Hematopoietic multipotent progenitor cell (in vitro differentiated cells): Measurements from ENCODE around the gene CLDN15. TPM values are rescaled to one million over a fixed set of nuclear protein-coding genes. Genes with fewer than 3 reads are reported as not detected.
"Not testable (repeated sequence)": the region's sequence is repeated elsewhere in the genome, so short reads cannot be mapped to it uniquely, and the experiment has no call there.

ENCODE experiments used
- DNase-seq, 3 donors: peaks; one replicate each; pipeline ENCODE4 v3.0.0-alpha.2; 2011 to 2015; ENCODE audit warnings: low read depth in 2 of 3, low spot score in 2 of 3
- total RNA-seq: library from RNA; depleted of rRNA; stranded (reverse); fragments of >200 nt; gene quantifications from one replicate; pipeline ENCODE4 v1.2.3, GENCODE V29; 2012

Gene CLDN15
- total RNA-seq, 1 donor = 55.2 TPM

GRCh38 chr7:101223528-101223927 is 14.1 kb downstream of the CLDN15 start:
- no peak for DNase-seq

- DNase-seq = no peak
These were observed 15.2 kb downstream of the CLDN15 start for GRCh38 chr7:101222275-101222830.

GRCh38 chr7:101220295-101220694 is 17.3 kb downstream of the CLDN15 start:
- DNase-seq = no peak

- DNase-seq = no peak
These were observed 19.1 kb downstream of the CLDN15 start for GRCh38 chr7:101218236-101219125.

GRCh38 chr7:101217388-101218235 is 20.0 kb downstream of the CLDN15 start, which contains the start of the genes PLOD3 and ZNHIT1:
Gene PLOD3 (minus strand): TSS chr7:101217581. CDS start chr7:101217274, 307 bp downstream.
Gene ZNHIT1 (plus strand): TSS chr7:101218165. CDS start chr7:101218196, 31 bp downstream.
- peak; percentile 93 to 100 (median 98) for DNase-seq

GRCh38 chr7:101216860-101217387 is 20.7 kb downstream of the CLDN15 start:
- DNase-seq = no peak

DNA sequence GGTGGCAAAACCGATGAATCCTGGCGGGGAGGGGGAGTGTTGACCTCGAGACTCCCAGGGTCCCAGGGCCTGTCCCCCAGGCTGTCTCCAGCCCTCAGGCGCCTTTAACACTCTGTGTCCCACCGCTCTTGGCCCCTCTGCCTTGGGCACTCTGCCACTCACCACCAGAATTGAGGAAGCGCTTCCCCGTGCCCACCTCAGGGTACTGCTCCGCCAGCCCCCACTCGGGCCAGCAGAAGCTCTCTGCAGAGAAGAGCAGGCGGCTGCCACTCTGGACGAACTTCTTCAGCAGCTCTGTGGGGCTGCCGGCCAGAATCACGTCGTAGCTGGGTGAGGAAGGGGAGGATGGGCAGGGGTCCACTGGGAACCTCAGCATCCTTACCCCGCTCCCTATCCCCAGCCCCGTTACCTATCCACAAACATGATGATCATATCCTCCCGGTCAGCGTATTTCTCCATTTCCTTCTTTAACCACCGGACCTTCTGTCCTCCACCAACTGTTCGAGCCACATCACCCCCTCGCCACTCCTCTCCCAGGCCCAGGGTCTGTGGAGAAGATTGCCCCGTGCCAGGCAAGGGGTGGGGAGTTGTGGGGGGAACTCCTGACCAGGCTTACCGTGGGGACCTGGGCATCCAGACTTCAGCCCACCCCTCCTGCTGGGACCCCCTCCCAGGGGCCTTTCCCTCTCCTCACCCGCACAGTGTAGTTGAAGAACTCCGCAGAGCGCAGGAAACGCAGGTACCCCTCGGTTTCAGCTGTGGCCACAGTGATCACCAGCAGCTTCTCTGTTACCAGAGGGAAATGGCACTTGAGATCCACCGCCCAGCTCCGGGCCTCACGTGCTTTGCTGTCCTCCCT is 21.4 kb downstream of the CLDN15 start:
- DNase-seq = no peak

DNA sequence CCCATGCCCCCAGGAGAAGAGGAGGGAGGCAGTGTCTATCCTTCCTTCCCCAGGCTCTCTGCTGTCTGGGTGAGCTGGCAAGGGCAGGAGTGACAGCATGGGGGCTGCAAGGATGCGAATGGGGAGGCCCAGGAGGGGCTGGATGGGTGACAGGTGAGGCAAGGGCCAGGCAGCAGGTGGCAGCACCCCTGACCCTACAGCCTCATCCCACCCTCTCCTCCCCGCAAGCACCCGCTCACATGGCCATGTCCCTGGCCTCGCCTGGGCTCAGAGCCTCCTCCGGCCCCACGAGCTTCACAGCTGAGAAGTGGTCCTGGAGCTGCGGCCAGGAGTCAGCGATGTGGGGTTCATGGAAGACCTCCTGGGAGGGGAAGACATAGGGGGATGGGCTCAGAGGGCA is 25.6 kb downstream of the CLDN15 start:
- DNase-seq = no peak

DNA sequence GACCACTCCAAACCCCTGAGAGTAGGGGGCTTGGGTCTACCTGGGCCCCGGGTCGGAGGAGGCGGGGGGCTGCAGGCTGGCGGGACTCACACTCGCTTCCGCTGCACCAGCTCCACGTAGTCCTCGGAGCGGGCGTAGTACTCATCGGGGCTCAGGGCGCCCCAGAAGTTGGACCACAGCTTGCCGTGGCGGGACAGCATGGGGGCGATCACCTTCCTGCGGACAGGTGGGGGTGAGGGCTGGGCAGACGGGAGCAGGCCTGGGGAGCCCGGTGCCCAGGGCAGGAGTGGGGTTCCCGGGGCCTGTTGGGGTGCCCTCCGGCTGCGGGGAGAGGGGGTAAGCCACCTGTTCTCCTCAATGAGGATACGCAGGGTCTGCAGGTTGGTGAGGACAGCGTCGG is 26.1 kb downstream of the CLDN15 start:
- no peak for DNase-seq

DNA sequence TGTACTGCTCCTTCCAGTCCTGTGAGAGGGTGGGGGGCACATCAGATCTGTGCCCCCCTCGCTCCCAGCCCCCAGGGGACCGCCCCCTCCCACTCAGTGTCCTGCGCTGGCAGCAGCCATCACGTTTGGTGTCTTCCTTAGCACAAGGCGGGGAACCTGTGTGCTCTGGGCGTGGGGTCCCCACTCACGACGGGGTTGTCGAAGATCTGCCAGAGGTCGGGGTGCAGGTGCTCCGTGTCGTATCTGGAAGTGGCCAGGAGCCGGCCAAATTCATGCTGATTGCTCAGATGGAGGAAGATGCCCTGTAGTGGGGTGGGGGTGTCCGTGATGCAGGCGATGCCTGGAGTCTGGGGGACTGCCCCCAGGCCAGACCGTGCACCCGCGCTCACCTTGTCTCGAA is 27.5 kb downstream of the CLDN15 start:
- DNase-seq = no peak

DNA sequence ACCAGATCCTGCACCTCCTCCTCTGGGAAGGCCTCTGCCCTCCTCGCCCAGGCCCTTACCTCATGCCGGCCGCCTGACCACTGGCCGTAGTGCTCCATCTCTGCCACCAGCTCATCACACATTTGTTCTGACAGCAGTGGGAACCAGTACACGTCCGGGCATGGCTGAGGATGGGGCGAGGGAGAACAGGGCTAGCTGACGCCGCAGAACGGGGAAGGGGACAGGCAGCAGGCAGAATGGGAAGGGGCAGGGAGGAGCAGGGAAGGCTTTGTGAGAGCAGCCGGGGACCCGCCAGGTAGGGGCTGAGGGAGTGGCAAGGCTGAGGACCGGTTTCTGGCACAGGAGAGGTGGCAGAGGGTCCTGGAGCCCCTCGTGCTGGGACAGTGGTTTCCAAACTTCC is 28.8 kb downstream of the CLDN15 start:
- DNase-seq = no peak

DNA sequence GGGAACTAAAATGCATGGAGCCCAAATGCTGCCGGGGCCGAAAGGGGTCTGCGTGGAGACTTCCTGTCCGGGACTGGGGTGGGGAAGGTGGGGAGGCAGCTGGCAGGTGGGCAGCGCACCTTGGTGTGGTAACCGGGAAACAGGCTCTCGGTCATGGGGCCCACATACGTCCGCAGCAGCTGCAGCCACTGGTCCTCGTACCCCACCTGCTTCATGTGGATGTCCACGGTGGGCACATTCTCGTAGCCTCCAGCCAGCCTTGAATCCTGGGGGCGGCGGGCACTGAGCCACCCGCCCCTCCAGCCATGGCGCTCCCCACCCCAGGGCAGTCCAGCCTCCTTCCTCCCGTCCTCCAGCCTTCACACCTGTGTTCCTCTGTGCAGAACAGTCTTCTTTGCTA is 30.1 kb downstream of the CLDN15 start:
- no peak for DNase-seq

- no peak for DNase-seq
These were observed 30.9 kb downstream of the CLDN15 start for GRCh38 chr7:101206665-101207042.

DNA sequence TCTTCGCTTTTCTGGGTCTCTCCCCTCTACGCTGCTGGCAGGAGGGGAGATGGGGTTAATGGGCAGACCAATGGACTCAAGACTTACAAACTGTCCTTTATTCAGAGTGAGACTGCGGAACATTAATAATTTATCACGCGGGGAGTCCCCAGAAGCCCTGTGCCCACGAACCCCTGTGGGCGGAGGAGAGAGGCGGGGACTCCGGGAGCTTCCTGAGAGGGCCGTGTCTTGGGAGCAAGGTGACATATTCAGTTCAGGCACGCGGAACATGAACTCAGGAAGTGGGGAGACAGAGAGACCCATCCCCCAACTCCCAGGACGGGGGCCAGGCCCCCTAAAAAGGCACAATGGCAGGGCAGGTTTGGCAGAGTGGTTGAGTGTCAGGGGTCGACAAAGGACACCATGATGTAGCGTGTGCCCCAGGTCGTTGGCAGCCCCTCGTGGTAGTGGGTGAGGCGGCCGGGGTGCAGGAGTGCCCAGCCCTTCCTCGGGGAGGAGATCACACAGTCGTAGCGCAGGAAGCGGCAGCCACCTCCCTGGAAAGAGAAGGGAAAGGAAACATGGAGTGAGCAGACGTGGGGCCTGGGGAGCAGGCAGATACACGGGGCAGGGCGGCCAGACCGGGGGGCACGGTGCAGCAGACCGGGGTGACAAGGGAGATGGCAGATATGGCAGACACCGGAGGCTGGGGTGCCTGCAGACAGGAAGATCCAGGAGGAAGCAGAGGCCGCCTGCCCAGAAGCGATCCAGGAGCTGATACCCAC is 31.5 kb downstream of the CLDN15 start:
- no peak for DNase-seq

DNA sequence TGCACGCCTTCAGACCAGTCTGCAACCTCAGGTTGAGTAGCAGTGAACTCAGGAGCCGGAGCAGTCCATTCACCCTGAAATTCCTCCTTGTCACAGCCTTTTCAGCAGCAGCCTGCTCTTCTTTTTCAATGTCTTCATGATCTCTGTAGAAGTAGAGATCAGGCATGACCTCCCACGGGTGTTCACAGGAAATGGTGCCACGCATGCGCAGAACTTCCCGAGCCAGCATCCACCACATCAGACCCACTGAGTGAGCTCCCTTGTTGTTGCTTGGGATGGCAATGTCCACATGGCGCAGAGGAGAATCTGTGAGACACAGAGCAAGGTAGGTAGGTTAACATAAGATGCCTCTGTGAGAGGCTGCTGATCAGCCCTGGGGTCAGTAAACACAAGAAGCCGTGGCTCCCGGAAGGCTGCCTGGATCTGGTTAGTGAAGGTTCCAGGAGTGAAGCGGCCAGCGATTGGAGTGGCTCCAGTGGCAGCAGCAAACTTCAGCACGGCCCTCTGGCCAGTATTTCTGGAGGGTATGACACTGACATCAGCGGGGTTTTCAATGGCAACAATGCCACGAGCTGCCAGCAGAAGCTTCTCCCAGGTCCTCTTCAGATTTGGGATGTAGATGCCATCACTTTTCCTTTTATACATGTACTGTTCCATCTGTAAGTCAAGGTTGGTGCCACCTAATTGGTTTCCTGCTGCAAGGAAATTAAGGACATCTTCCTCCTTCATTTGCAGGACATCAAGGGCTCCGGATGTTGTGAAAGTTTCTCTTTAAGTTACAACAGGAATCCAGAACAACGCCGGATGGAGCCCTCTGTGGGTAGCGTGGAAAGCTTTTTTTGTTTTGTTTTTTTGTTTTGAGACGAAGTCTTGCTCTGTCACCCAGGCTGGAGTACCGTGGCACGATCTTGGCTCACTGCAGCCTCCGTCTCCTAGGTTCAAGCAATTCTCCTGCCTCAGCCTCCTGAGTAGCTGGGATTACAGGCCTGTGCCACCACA is 33.6 kb downstream of the CLDN15 start:
- DNase-seq = not testable (repeated sequence)

GRCh38 chr7:101202603-101202918 is 35.0 kb downstream of the CLDN15 start:
- DNase-seq = no peak

- no peak for DNase-seq
These were observed 35.7 kb downstream of the CLDN15 start for GRCh38 chr7:101201695-101202602.
